Camera-type eye (tissue), 1 donor: ENCODE data around the gene DYNLT1. TPM values are rescaled to one million over a fixed set of nuclear protein-coding genes. Genes with fewer than 3 reads are reported as not detected.

Experiments used
- total RNA-seq: library from RNA; depleted of rRNA; stranded (reverse); fragments of >200 nt; gene quantifications from one replicate; pipeline ENCODE4 v1.2.3, GENCODE V29; 2014

The DYNLT1 gene
- 49.7 TPM for total RNA-seq

GRCh38 chr6:158644231-158645063, at the start of gene DYNLT1:
Gene DYNLT1, minus strand, starts transcription at chr6:158644743. Its CDS starts 35 bp downstream, at chr6:158644708.

GRCh38 chr6:158649289-158650143, 5.0 kb upstream of the DYNLT1 start, which contains the start of gene SYTL3:
Gene SYTL3, plus strand, starts transcription at chr6:158650054. Its CDS starts 13,215 bp downstream, at chr6:158663269.

Other genes starting within 250 kb of the DYNLT1 start
- gene TMEM181, start 84.7 kb downstream of the DYNLT1 start, total RNA-seq, result 41.0 TPM
- gene SYTL3, start 5.3 kb upstream of the DYNLT1 start, total RNA-seq, result 3.2 TPM
- 77.2 TPM for gene EZR, start 174.6 kb upstream of the DYNLT1 start, total RNA-seq